C4-2B (cell line): ENCODE results near the gene FBXL17.

Experiments
- H3K27ac ChIP-seq: fragments of 450-650 bp; 2 replicates; pipeline ENCODE4 v1.5.1; 2017
- CTCF ChIP-seq: fragments of 450-650 bp; conservative IDR thresholded peaks from 2 replicates; pipeline ENCODE4 v1.5.1; 2017; ENCODE audit warnings: mild to moderate bottlenecking
- ZFX ChIP-seq: fragments of 450-650 bp; IDR thresholded peaks from 2 replicates; pipeline ENCODE4 v1.6.1; 2017

The FBXL17 gene

GRCh38 chr5:107958861-107959260 lies 423.0 kb downstream of the FBXL17 start:
- H3K27ac ChIP-seq = no peak overlapping the region
- TF ChIP-seq ZFX = no peak
- TF ChIP-seq CTCF = no peak

DNA sequence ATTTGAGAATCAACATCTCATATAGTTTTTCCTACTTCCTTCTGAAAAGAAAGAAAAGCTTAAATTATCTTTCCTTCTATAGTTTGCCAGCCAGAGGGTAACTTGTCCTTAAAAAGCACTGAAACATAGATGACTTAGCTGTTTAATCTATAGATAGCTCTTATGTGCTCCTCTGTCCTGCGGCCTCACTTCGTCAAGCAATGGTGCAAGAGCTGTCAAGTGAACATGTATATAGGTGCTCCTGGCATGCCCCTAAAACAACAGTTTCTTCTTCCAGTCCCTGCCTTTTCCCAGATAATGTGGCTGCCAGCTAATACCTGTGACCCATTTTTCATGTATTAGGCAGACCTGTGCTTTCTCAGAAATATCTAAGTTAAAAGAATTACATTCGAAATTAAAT lies 423.5 kb downstream of the FBXL17 start:
- TF ChIP-seq ZFX (no peak), CTCF (no peak)
- H3K27ac ChIP-seq = no peak overlapping the region

DNA sequence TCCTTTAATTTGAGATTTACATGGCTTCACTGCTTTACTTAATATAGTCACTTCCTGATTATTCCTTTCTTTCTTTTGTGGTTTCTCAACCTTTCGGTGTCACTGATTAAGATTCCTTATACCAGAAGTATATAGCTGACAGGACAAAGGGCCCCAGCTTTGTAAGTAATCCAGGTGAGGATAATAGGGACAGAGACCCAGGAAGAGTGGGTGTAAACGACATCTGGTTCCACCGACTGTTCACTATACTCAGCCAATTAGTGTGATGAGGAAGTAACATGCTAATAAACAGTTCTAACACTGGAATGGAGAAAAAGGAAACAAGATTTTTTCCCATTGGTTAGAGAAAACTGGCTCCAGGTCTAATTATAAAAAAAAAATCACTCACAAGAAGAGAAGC lies 424.8 kb downstream of the FBXL17 start:
- no peak overlapping the region for H3K27ac ChIP-seq
- TF ChIP-seq ZFX = no peak
- TF ChIP-seq CTCF = no peak

DNA sequence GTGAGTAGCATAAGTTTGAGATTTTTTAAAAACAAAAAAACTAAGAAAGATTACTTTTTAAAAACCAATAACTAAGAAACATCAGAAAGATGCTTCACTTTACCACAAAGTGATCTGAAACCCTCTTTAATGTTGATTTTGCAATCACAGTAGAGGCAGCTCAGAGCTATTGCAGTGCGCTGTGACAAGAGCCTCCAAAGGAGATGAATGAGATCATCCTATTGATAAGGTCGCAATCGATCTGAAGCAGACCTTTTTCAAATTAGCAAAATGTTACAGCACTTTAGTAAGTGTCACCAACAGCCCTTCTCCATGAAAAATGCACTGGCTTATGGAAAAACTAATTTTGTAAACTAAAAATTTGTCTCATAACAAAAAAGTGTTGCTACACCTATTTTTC lies 426.6 kb downstream of the FBXL17 start:
- no peak overlapping the region for H3K27ac ChIP-seq
- TF ChIP-seq CTCF (no peak), ZFX (no peak)

DNA sequence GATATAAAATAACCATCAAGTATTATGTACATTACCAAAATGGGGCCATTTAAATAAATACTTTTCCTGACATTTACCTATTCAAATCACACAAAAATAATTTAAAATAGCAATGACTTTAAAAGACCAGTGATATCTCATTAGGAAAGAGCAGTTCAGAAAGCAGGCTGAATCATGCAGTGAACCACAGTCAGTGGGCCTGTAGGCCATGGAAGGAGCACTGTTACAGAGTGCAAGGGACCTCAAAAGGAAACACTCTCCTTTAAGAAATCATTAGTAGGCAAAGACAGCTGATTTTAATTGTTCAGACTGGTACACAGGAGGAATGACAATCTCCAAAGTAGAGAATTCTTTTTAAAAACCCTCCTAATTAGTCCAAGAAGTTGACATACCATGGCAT lies 427.6 kb downstream of the FBXL17 start:
- H3K27ac ChIP-seq = no peak overlapping the region
- TF ChIP-seq CTCF = no peak
- TF ChIP-seq ZFX = no peak

- H3K27ac ChIP-seq = no peak overlapping the region
- no peak for TF ChIP-seq CTCF
Measured at GRCh38 chr5:107952450-107952849, 429.4 kb downstream of the FBXL17 start.

GRCh38 chr5:107951309-107951708 lies 430.6 kb downstream of the FBXL17 start:
- TF ChIP-seq ZFX = no peak
- no peak for TF ChIP-seq CTCF
- H3K27ac ChIP-seq = no peak overlapping the region
